GM18511 (cell line): ENCODE measurements around the gene RCOR2.

ENCODE experiments used
- ATAC-seq: cut with Tn5 transposase; IDR thresholded peaks from one replicate; pipeline ENCODE4 v1.9.1; 2021; ENCODE audit warnings: mild to moderate bottlenecking, moderate library complexity; ENCODE audit not compliant: unreplicated experiment

Gene RCOR2

DNA sequence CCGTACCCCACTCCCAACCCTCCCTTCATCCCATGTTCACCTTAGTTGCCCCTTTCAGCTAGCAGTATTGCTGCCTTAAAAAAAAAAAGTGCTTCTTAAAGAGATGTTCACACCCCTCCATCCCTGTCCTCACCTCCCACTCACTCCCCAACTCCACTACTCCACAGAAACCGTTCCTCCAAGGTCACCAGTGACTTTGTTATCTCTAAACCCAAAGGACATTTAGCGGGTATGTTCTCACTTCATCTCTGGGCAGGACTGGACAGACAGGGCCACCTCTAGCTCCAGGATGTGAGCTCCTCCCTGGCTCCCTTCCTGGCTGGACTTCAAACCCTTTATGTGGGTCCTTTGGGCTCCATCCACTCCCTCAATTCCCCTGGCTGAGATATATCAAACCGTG is 6.4 kb upstream of the RCOR2 start:
- ATAC-seq, result no peak

- ATAC-seq, result no peak
These were observed 5.8 kb upstream of the RCOR2 start for GRCh38 chr11:63922673-63923192.

GRCh38 chr11:63920939-63921417 is 4.0 kb upstream of the RCOR2 start:
- no peak for ATAC-seq

- no peak for ATAC-seq
These were observed 3.4 kb upstream of the RCOR2 start for GRCh38 chr11:63920126-63920938.

DNA sequence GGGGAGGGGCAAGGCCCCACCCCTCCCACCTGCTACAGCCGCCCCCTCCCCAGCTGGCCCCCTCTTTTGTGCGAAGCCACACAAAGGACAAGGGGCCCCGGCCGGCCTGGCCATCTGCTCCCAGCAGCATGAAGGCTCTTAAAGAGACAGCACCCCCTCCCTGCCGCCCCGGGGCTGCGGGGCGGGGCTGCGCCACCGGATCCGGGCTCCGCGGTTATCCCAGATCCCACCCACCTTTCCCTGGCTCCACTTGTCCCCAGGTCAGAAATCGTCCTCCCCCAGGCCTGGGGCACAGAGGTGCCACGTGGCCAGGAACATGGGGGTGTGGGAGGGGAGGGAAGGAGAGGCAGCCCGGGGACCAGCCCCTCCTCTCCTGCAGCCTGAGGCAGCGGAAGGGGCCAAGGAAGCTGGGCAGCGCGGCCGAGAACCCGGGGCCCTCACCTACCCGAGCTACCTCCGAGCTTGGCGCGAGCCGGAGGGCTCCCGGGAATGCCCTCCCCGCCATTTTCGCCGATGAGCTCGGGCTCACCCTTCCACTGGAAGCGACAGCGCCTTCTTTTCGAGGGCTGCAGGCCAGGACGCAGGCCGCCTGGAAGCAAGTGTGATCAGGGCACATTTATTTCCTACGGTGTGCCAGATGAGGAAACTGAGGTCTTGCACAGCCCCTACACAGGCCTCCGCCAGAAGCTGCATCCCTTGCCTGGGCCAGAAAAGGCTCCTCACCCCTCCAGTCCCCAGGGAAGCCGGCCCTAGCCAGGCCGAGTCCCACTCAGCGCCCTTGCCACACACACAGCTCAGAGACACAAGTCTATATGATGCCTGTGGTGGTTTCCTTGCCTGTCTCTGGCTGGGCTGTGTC is 2.5 kb upstream of the RCOR2 start:
- no peak for ATAC-seq

- no peak for ATAC-seq
These were observed 1.7 kb upstream of the RCOR2 start for GRCh38 chr11:63918507-63919191.

GRCh38 chr11:63917692-63918506 is 935 bp upstream of the RCOR2 start:
- ATAC-seq, result no peak

- ATAC-seq, result no peak
These were observed 765 bp downstream of the RCOR2 start for GRCh38 chr11:63915961-63916836.

DNA sequence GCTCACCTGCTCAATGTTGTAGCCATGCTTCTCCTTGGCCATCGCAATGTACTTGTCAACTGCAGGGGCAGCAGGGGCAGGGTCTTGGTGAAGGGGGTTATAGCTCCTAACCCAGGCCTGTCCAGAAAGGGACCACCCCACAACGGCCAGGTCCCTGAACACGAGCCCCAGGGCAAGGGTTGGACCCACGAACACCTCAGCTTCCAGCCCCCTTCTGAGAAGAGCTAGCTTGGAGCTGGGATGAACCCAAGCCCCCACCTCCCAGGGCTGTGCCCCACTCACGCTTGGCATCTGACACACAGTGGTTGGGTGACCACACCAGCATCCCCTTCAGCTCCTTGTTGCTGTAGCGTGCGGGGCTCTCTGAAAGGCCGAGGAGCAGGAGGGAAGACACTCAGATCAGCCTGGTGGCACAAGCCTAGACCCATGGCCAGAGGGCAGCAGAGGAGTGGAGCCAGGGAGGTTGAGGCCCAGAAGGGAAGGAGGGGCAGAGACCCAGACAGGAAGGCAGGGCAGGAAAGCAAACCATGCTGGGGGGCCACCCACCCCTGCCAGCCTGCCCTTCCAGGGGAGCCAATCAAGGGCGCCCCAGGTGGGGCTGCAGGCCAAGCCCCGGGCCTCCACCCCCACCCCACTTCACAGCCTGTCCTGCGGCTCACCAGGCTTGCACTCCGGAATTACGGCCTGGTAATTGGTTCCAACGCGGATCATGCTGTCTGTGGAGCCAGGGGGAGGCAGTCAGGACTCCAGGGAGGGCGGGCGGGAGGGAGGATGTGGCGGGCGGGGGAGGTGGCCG is 1.9 kb downstream of the RCOR2 start:
- no peak for ATAC-seq

DNA sequence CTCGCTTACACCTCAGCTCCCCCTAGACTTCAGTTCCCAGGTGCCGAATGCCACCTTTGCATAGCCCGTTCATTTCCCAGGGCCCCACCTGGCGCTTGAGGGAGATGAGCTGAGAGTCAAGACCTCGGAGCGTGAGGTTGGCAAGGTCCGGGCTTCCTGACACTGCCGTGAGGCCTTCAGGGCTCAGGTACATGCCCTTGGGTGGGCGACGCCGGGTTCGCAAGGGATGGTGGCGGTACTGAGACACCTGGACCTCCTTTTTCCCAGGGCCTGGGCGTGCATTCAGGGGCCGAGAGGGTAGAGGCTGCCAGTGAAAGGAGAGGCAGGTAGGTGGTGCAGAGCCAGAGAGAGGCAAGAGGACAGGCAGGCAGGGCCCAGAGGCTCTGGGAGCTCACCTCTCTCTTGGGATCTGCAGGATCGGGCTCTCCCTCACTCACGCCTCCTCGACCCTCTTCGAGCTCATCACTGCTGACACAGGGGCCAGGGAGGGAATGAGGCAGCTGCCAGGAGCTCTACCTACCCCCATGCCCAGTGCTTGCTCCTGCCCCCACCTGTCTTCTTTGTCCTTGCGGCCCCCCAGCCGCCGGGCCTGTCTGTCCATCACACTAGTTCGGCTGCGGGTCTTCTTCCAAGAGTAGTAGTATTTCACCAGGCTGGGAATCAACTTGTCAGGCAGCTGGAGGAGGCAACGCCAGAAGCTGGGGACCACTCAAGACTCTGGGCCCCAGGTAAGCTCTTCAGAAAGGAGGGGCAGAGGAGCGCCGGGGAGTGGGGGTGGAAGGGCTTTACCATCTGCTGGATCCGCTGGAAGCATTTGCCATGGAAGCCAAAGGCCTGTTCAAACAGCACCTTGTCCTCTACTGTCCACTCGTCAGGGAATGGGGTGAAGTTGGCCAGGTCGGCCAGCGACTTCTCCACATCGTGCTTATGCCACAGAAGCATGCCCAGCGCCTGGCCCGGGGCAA is 2.8 kb downstream of the RCOR2 start:
- no peak for ATAC-seq

DNA sequence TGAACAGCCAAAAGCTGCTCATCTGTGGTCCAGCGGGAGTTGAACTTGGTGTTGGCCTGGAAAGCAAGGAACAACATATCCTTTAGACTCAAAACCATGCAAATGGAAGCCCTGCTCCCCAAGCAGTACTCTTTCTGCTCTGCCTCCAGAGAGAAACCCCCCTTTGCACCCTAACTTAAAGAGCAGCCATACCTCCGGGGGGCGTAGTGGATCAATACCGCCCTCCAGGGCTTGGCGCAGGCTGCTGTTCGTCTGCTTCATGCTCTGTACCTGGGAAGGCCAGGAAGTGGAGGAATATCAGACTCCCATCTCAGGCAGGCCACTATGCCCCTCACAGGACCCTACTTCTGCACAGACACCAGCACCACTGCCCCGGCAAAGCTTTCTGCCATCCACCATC is 4.3 kb downstream of the RCOR2 start:
- no peak for ATAC-seq

DNA sequence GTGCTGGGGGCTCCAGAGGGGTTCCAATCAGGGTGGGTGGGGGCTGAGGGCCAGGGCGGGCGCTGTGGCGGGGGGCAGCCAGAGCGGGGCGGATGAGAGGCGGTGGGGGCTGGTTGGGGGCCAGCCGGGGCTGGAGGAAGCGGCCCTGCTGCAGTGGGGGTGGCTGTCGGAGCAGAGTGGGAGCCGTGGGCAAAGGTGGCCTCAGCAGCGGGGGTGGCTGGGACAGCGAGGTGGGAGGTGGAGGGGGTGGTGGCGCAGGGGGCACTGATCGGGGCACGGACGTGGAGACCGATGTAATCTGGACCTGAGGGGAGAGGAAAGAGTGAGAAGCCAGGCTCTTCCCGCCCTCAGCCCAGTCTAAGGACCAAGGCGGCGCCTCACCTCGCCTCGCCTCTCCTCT is 5.1 kb downstream of the RCOR2 start:
- ATAC-seq, result no peak

- no peak for ATAC-seq
These were observed 5.5 kb downstream of the RCOR2 start for GRCh38 chr11:63911440-63911839.

DNA sequence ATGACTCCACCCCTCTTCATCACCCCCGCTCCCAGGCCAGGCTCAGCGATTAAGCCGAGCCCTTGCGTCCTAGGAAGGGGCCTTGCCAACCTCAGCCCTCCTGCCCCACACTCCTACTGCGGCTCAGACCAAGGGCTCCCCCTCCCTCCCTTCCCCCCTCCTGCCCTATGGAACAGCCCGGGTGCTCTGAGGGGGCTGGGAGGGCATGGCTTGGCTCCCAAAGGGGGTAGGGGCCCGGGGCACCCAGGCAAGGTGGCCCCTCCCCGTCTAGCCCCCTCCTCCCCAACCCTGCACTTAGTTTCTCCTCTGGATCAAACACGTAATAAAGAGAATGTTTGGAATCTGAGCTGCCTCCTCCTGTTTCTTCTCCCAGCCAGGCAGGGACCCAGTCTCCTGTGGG is 6.3 kb downstream of the RCOR2 start:
- ATAC-seq, result no peak

DNA sequence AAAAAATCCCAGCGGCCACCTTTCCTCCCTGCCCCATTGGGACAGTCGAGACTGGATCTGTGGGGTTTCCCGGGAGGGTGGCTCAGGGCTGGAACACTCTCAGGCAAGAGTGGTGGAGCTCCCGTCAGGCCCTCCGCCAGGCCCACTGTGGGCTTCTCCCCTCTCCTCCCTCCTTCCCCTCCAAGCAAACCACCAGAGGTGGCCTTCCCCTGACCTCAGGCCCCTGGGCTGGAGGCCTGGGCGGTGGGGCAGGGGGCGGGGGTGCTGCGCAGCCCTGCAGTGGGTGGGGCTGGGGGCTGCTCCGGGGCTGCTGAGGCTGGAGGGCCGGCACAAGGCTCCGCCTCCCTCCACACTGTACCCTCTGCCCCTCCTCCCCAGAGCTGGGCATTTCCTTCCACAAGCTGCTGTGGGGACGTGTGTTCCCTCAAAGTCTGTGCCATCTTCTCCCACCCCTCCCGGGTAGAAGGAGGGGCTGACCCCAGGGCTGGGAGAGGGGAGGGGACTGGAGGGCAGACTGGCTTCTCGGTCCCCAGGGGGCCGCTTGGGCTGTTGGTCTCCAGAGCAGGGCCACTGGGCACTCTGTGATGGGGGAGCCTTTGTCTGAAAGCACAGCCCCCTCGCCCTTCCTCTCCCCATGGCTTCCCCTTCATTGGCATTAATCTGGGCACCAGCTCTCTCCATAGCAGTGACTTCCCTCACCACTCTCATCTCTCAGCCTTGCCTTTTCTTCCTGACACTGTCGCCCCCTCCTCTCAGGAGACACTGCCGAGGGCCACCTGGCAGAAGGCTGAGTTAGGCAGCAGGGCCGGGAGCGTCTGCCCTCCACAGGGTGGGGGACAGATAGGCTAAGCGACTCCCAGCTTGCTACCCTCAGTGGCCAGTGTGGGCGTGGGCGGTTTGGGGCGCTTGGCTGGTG is 7.1 kb downstream of the RCOR2 start:
- no peak for ATAC-seq

GRCh38 chr11:63908631-63909401 is 8.1 kb downstream of the RCOR2 start:
- no peak for ATAC-seq
